A673 (cell line): Measurements from ENCODE around the gene SOX2. TPM values are rescaled to one million over a fixed set of nuclear protein-coding genes. Genes with fewer than 3 reads are reported as not detected.

Experiments used
- BruUV-seq: library from RNA; stranded (reverse); fragments of 400-500 nt; replicated peaks from 2 replicates; lab custom pipeline; 2021; lab: Mats Ljungman, UMichigan
- CTCF ChIA-PET: fragments of 300-600 bp; sonication (Branson Sonifier 250); formaldehyde crosslinking; loops from one replicate; lab custom pipeline; 2022; ENCODE audit warnings: antibody characterized with exemption; lab: Charles Lee
- POLR2A ChIA-PET: fragments of 300-600 bp; sonication (Branson Sonifier 250); formaldehyde crosslinking; loops from one replicate; lab custom pipeline; 2022; ENCODE audit warnings: antibody characterized with exemption; ENCODE audit not compliant: low non-redundant PET; lab: Charles Lee
- DNase-seq: peaks from one replicate; pipeline ENCODE4 v3.0.0-alpha.2; 2015; ENCODE audit warnings: low spot score
- H3K27ac ChIP-seq: fragments of 200-600 bp; sonication (generic); 2 replicates; pipeline ENCODE4 v1.5.1; 2016; ENCODE audit warnings: mixed run types, low read depth, mild to moderate bottlenecking, mixed read lengths, antibody characterized with exemption, low read length; ENCODE audit not compliant: poor library complexity, severe bottlenecking
- H3K27me3 ChIP-seq: fragments of 200-600 bp; sonication (generic); replicated peaks from 2 replicates; pipeline ENCODE4 v1.6.1; 2017; ENCODE audit warnings: mixed run types, low read depth, mild to moderate bottlenecking, mixed read lengths, antibody characterized with exemption, low read length; ENCODE audit not compliant: insufficient read depth, poor library complexity
- H3K36me3 ChIP-seq: fragments of 200-600 bp; sonication (generic); 2 replicates; pipeline ENCODE4 v1.6.1; 2016; ENCODE audit warnings: mixed run types, mild to moderate bottlenecking, mixed read lengths, antibody characterized with exemption, low read length; ENCODE audit not compliant: insufficient read depth, poor library complexity, severe bottlenecking
- H3K4me1 ChIP-seq: fragments of 200-600 bp; sonication (generic); 2 replicates; pipeline ENCODE4 v1.6.1; 2017; ENCODE audit warnings: mixed run types, mild to moderate bottlenecking, mixed read lengths, antibody characterized with exemption, low read length; ENCODE audit not compliant: insufficient read depth, poor library complexity, severe bottlenecking
- H3K4me3 ChIP-seq: fragments of 200-600 bp; sonication (generic); 2 replicates; pipeline ENCODE4 v1.5.1; 2016; ENCODE audit warnings: low read depth, mixed run types, mild to moderate bottlenecking, mixed read lengths, low read length; ENCODE audit not compliant: poor library complexity, severe bottlenecking
- H3K9me3 ChIP-seq: fragments of 200-600 bp; sonication (generic); 2 replicates; pipeline ENCODE4 v1.6.1; 2016; ENCODE audit warnings: mixed run types, low read depth, mild to moderate bottlenecking, mixed read lengths, antibody characterized with exemption, low read length; ENCODE audit not compliant: poor library complexity, severe bottlenecking
- CTCF ChIP-seq: fragments of 300-800, 200-600 bp; sonication (generic); conservative IDR thresholded peaks from 2 replicates; pipeline ENCODE4 v1.5.1; 2017; ENCODE audit warnings: low read depth, mild to moderate bottlenecking, antibody characterized with exemption, low read length, moderate library complexity, mixed read lengths
- EZH2 ChIP-seq: fragments of 200-600 bp; sonication (generic); IDR thresholded peaks from 2 replicates; pipeline ENCODE4 v1.6.1; 2017; ENCODE audit warnings: borderline replicate concordance, low read depth, mild to moderate bottlenecking, mixed read lengths, antibody characterized with exemption, low read length; ENCODE audit not compliant: poor library complexity, severe bottlenecking
- intact Hi-C: fragments of 100-400 bp; cut with micrococcal nuclease; formaldehyde crosslinking; loops from one replicate; pipeline ENCODE4 v1.10.0; 2022; ENCODE audit not compliant: unreplicated experiment
- total RNA-seq: library from RNA; stranded (reverse); gene quantifications from 2 replicates; pipeline ENCODE4 v1.2.3, GENCODE V29; 2021

Gene SOX2
- total RNA-seq, 1 experiment from 2014 or later: 62.0 TPM

GRCh38 chr3:181698263-181698954 lies 13.3 kb upstream of the SOX2 start:
- no peak for DNase-seq
- TF ChIP-seq CTCF: no peak
- TF ChIP-seq EZH2: no peak
- ChIA-PET POLR2A (no interaction called here), CTCF (no interaction called here)
- Histone ChIP-seq H3K27ac (no peak overlapping the region), H3K36me3 (no peaks in the 10 kb centered on the region), H3K9me3 (no peaks in the 10 kb centered on the region), H3K27me3 (peaks cover 64% of the 10 kb centered on the region), H3K4me1 (peaks cover 8% of the 10 kb centered on the region), H3K4me3 (no peak overlapping the region)
- BruUV-seq: no TSS peak
- intact Hi-C loops: no loop called here

DNA sequence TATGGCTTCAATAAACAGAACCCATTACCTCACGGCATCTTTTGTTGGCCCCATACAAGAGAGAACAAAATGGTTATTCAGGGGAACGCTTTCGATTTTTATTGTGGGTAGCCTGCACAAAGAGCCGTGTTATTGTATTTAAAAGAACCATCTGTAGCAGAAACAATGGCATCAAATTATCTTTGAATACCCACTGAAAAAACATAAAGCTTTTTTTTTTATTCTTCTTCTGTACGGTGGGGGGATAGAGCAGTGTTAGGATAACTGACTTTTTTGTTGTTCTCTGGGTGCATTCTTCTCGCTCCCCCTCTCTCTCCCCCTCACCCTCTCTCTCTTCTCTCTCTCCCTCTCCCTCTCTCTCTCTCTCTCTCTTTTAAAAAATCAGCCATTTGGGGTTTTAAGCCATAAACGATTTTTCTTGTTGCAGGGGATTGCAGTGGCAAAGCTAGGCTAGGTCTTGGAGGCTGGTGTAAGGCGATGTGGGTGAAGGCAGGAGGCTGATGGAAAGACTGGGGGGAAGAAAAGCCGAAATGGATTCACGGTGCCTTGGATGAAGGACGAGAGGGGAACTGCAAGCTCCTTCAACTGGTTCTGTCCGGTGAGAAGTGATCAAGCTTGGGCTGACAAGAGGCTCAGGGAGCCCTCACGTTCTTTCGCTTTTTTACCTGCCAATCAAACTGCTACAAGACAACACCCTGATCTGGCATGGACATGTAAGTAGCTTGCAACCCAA lies 12.4 kb upstream of the SOX2 start:
- H3K27ac ChIP-seq: no peak overlapping the region
- POLR2A ChIA-PET: no interaction called here
- intact Hi-C loops: no loop called here

More for the DNA sequence above, 12.4 kb upstream of the SOX2 start:
- Histone ChIP-seq H3K27me3 (peaks cover 55% of the 10 kb centered on the region), H3K4me1 (peaks cover 8% of the 10 kb centered on the region), H3K9me3 (no peaks in the 10 kb centered on the region), H3K4me3 (no peak overlapping the region), H3K36me3 (no peaks in the 10 kb centered on the region)
- TF ChIP-seq EZH2: no peak
- TF ChIP-seq CTCF: no peak
- CTCF ChIA-PET: interaction anchor here (0.7 kb wide), 1 partner anchor 162 kb away, joined by 4 read pairs; no protein-coding TSS in a partner anchor
- BruUV-seq: no TSS peak
- no peak for DNase-seq
